ENCODE results near the gene C1orf21. TPM values are rescaled to one million over a fixed set of nuclear protein-coding genes. Genes with fewer than 3 reads are reported as not detected.

Gene C1orf21
- total and polyA plus RNA-seq, 12 donors = 23.2 to 177 (median 87.9) TPM

DNA sequence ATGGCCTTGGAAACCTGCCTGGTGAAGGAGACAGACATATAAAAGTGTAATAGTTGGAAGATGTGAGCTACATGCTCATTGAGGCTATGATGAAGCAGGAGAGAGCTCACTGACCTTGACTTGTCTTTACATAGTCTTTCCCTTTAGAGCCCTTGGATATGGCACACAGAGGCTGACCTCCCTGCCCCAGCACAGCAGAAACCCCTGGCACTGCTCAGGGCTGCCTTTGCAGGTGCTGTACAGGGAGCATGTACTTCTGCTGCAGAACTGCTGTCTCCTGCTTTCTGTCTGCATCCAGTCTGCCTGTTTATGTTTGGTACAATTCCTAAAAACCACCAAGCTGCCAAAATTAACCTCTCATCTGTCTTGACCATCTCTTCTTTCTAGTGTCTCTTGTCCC lies 80.5 kb downstream of the C1orf21 start:
- TF ChIP-seq CTCF (IDR thresholded peaks at IDR 0.05) = no peak
- TF ChIP-seq POLR2A (IDR thresholded peaks at IDR 0.05) = no peak
- Histone ChIP-seq H3K4me3 (no peak overlapping the region), H3K27ac (peak overlapping the region in 1 of 5 donors; percentile 20), H3K36me3 (replicated peaks in 1 of 2) (no peaks in the 10 kb centered on the region), H3K27me3 (no peaks in the 10 kb centered on the region), H3K4me1 (replicated peaks in 1 of 2) (peaks cover 0 to 14% of the 10 kb centered on the region in 2 donors), H3K9me3 (replicated peaks in 1 of 3) (no peaks in the 10 kb centered on the region)
- intact Hi-C loops (cut with DNase I) = no loop called here
- DNase-seq = no peak

GRCh38 chr1:184469396-184469795 lies 82.6 kb downstream of the C1orf21 start:
- Histone ChIP-seq H3K4me1 (replicated peaks in 1 of 2) (peaks cover 0 to 19% of the 10 kb centered on the region in 2 donors), H3K4me3 (no peak overlapping the region), H3K27me3 (no peaks in the 10 kb centered on the region), H3K27ac (no peak overlapping the region), H3K36me3 (replicated peaks in 1 of 2) (no peaks in the 10 kb centered on the region), H3K9me3 (replicated peaks in 1 of 3) (peaks cover 0 to 6% (median 0%) of the 10 kb centered on the region in 3 donors)
- no peak for TF ChIP-seq POLR2A (IDR thresholded peaks at IDR 0.05)
- TF ChIP-seq CTCF (IDR thresholded peaks at IDR 0.05) = no peak
- no peak for DNase-seq
- intact Hi-C loops (cut with DNase I) = no loop called here
- 86 to 100% (median 97%) methylated on average over 1 of the region's 1 CpG for whole genome bisulfite sequencing, 4 donors

- TF ChIP-seq POLR2A (IDR thresholded peaks at IDR 0.05) (no peak), CTCF (IDR thresholded peaks at IDR 0.05) (no peak)
- no peak for DNase-seq
- peak overlapping the region in 1 of 5 donors; percentile 67 for H3K27ac ChIP-seq
- intact Hi-C loops (cut with DNase I) = loop anchor here in 1 of 2 donors (10.0 kb wide), 1 partner anchor 47 kb away; no protein-coding TSS in a partner anchor
- no peaks in the 10 kb centered on the region for H3K27me3 ChIP-seq
- H3K36me3 ChIP-seq (replicated peaks in 1 of 2) = no peaks in the 10 kb centered on the region
- 77 to 83% (median 82%) methylated on average over 5 of the region's 5 CpGs for WGBS, 4 donors
- H3K4me1 ChIP-seq (replicated peaks in 1 of 2) = peaks cover 0 to 13% of the 10 kb centered on the region in 2 donors
- H3K4me3 ChIP-seq = no peak overlapping the region
- H3K9me3 ChIP-seq (replicated peaks in 1 of 3) = peaks cover 0 to 8% (median 0%) of the 10 kb centered on the region in 3 donors
Measured at GRCh38 chr1:184471686-184472085, 84.9 kb downstream of the C1orf21 start.

DNA sequence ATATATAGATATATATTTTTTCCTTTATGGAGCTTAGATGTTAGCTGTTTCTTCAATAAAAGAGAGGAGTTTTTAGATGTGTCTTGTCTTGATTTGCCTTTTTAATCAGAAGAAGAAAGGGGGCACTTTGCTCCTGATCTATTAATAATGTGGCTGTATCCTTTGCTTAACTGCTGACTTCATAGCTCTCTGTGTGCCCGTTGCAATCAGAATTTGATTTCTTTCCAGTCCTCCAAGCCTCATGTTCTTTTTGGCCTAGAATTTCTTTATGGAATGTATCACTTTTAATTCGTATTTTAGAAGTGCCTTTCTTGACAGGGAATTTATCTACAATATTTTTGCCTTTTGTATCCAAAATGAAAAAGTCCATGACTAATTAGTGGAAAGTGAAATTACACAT lies 85.3 kb downstream of the C1orf21 start:
- intact Hi-C loops (cut with DNase I) = loop anchor here in 1 of 2 donors (10.0 kb wide), 1 partner anchor 47 kb away; no protein-coding TSS in a partner anchor
- H3K27ac ChIP-seq = peak overlapping the region in 1 of 5 donors; percentile 67
- 7 to 26% (median 22%) methylated on average over 2 of the region's 2 CpGs for WGBS, 4 donors
- H3K9me3 ChIP-seq (replicated peaks in 1 of 3) = peaks cover 0 to 8% (median 0%) of the 10 kb centered on the region in 3 donors
- DNase-seq = no peak
- H3K27me3 ChIP-seq = no peaks in the 10 kb centered on the region
- no peaks in the 10 kb centered on the region for H3K36me3 ChIP-seq (replicated peaks in 1 of 2)
- H3K4me3 ChIP-seq = no peak overlapping the region
- H3K4me1 ChIP-seq (replicated peaks in 1 of 2) = peaks cover 0 to 13% of the 10 kb centered on the region in 2 donors
- no peak for TF ChIP-seq CTCF (IDR thresholded peaks at IDR 0.05)
- no peak for TF ChIP-seq POLR2A (IDR thresholded peaks at IDR 0.05)
